ENCODE measurements around the gene TTLL11.

DNA sequence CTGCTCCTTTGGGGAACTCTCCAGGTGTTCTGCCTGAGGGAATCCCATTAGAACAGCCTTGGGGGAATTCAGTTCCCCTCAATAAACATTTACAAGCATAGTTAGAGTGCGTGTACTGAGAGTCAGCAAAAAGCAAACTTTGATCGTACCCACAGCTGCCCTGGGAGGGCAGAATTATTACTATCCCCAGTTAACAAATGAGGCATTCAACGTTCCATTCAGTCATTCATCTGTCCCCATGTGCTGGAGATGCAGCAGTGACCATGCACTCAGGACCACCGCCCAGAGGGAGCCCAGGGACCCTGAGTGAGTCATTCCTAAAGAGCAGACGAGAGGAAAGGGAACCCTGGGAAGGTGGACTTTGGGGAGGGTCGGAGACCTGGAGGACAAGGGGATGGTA lies 19.1 kb upstream of the TTLL11 start:
- TF ChIP-seq, protein P1, sequence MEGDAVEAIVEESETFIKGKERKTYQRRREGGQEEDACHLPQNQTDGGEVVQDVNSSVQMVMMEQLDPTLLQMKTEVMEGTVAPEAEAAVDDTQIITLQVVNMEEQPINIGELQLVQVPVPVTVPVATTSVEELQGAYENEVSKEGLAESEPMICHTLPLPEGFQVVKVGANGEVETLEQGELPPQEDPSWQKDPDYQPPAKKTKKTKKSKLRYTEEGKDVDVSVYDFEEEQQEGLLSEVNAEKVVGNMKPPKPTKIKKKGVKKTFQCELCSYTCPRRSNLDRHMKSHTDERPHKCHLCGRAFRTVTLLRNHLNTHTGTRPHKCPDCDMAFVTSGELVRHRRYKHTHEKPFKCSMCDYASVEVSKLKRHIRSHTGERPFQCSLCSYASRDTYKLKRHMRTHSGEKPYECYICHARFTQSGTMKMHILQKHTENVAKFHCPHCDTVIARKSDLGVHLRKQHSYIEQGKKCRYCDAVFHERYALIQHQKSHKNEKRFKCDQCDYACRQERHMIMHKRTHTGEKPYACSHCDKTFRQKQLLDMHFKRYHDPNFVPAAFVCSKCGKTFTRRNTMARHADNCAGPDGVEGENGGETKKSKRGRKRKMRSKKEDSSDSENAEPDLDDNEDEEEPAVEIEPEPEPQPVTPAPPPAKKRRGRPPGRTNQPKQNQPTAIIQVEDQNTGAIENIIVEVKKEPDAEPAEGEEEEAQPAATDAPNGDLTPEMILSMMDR (IDR thresholded peaks at IDR 0.05; ENCODE audit: insufficient read depth, low read depth, low read length) = no peak
- no peak for TF ChIP-seq EZH2 (IDR thresholded peaks at IDR 0.05; ENCODE audit: insufficient read depth, low read length)
